GM12865 (cell line): ENCODE results near the gene KCNK7.

Source experiments
- DNase-seq: peaks from one replicate; pipeline ENCODE4 v3.0.0; 2010; ENCODE audit warnings: low read depth
- H3K4me3 ChIP-seq: 2 replicates; pipeline ENCODE4 v1.5.1; 2011; ENCODE audit warnings: mild to moderate bottlenecking, low read depth, low read length, control low read depth
- CTCF ChIP-seq: IDR thresholded peaks from 2 replicates; pipeline ENCODE4 v1.5.1; 2011; ENCODE audit warnings: low read length, control low read depth, low read depth, inconsistent platforms; ENCODE audit not compliant: insufficient read depth; ENCODE audit errors: missing control alignments

KCNK7 gene

GRCh38 chr11:65599216-65599954, 3.8 kb upstream of the KCNK7 start:
- TF ChIP-seq CTCF = no peak
- no peak overlapping the region for H3K4me3 ChIP-seq
- no peak for DNase-seq

- H3K4me3 ChIP-seq = no peak overlapping the region
- no peak for TF ChIP-seq CTCF
- DNase-seq = no peak
Measured at GRCh38 chr11:65598258-65598699, 2.7 kb upstream of the KCNK7 start.

- H3K4me3 ChIP-seq = no peak overlapping the region
- TF ChIP-seq CTCF = no peak
- DNase-seq = no peak
Measured at GRCh38 chr11:65596520-65596919, 920 bp upstream of the KCNK7 start.

- H3K4me3 ChIP-seq = no peak overlapping the region
- no peak for TF ChIP-seq CTCF
- DNase-seq = no peak
Measured at GRCh38 chr11:65595131-65595530, 469 bp downstream of the KCNK7 start.

- peak; percentile 74 for TF ChIP-seq CTCF
- H3K4me3 ChIP-seq = no peak overlapping the region
- peak; percentile 64 for DNase-seq
Measured at GRCh38 chr11:65593518-65594414, 1.8 kb downstream of the KCNK7 start.

GRCh38 chr11:65592858-65593517, 2.6 kb downstream of the KCNK7 start:
- TF ChIP-seq CTCF = no peak
- no peak for DNase-seq
- H3K4me3 ChIP-seq = no peak overlapping the region
